Suppressor macrophage treated with lipopolysaccharide for 1 hour (primary cell): ENCODE results near the gene RGS12.

Experiments
- DNase-seq, 3 donors: peaks; one replicate each; pipeline ENCODE4 v3.0.0-alpha.2; 2020 to 2022

RGS12 gene

DNA sequence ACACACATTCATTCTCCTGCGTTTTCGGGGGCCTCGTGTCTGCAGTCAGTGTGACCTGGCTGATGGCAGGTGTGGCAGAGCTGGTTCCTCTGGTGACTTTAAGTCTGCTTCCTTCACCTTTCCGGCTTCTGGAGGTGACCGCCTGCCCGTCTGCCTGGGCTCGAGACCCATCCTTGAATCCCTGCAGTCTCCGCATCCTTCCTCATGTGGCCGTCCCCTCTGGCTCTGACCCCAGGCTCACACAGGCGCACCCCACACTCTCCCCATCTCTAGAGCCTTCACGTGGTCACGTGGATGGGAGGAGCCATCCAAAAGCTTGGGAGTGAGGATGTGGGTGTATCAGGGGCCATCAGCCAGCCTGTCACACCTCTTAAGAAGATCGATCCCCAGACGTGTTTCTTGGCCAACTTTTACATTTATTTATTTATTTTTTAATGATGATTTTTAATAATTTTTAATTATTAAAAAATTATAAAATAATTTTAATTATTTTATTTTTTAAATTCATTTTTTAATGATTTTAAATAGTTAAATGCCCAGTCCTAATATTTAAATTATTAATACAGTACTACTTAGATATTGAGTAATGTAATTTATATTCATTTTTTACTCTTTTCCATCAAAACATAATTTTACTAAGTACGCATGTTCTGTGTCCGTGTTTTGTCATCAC is 20.9 kb downstream of the RGS12 start:
- no peak for DNase-seq

DNA sequence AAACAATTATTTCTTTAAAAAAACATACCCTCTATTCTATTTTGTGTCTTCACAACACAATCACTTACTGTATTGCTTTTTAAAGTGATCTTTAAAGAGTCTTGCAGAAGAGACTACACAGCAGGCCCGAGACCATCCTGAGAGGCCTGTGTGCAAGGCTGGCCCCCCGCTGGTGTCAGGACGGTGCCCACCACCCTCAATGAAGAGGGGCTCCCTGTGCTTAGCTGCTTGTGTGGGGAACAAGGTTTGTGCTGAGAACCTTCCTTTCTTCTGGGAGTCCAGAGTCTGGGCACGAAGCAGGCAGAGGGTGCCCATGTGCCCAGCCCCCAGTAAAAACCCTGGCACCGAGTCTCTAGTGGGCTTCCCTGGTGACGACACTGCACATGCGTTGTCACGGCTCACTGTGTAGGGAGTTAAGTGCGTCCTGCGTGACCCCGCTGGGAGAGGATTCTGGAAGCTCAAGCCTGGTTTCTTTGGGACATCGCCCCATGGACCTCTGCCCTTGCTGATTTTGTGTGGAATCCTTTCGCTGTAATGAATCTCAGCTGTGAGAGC is 22.0 kb downstream of the RGS12 start:
- DNase-seq, result no peak

DNA sequence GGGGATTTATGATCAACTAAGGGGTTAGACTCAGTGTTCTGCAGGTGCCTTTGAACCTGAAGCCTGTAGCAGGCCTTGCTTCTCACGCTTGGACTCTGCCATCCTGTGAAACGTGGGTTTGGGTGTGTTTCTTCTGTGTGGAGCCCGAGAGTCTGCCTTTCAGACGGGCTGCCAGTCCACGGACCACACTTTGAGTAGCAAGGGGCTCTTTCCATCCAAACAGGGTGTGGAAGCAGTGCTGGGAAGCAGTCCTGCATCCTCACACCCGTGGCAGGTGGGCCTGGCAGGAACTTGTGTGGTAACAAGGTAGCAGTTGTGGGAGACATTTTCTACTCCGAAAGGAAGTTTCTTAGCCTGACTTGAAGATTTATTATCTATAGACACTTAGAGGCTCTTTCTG is 22.7 kb downstream of the RGS12 start:
- DNase-seq, result no peak

DNA sequence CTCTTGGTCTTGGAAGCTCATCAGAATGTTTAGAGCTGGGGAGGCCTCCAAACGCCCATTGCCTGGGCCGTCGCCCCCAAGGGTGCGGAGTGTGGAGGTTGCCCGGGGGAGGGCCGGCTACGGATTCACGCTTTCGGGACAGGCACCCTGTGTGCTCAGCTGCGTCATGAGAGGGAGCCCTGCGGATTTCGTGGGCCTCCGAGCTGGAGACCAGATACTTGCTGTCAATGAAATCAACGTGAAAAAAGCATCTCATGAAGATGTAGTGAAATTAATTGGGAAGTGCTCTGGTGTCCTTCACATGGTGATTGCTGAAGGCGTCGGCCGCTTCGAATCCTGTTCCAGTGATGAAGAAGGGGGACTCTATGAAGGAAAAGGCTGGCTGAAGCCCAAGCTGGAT is 23.3 kb downstream of the RGS12 start:
- DNase-seq, result no peak

DNA sequence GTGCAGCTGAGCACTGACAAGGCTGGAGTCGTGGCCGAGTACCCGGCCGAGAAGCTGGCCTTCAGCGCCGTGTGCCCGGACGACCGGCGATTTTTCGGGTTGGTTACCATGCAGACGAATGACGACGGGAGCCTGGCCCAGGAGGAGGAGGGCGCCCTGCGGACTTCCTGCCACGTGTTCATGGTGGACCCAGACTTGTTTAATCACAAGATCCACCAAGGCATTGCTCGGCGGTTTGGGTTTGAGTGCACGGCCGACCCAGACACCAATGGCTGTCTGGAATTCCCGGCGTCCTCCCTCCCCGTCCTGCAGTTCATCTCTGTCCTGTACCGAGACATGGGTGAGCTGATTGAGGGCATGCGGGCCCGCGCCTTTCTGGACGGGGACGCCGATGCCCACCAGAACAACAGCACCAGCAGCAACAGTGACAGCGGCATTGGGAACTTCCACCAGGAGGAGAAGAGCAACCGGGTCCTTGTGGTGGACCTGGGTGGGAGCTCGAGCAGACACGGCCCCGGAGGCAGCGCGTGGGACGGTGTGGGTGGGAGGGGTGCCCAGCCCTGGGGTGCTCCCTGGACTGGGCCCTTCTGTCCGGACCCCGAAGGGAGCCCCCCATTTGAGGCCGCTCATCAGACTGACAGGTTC is 24.3 kb downstream of the RGS12 start:
- no peak for DNase-seq

DNA sequence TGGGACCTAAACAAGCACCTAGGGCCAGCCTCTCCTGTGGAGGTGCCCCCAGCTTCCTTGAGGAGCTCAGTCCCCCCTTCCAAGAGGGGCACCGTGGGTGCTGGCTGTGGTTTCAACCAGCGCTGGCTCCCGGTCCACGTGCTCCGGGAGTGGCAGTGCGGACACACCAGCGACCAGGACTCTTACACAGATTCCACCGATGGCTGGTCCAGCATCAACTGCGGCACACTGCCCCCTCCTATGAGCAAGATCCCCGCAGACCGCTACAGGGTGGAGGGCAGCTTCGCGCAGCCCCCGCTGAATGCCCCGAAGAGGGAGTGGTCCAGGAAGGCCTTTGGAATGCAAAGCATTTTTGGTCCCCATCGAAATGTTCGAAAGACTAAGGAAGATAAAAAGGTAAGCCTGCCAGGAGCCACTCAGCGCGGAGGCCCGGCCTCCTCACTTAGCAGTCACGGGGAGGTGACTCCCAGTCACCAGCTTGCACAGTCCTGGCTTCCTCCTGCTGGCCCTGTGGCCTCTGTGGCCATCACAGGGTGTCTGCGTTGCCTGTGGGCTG is 24.9 kb downstream of the RGS12 start:
- DNase-seq, result no peak

DNA sequence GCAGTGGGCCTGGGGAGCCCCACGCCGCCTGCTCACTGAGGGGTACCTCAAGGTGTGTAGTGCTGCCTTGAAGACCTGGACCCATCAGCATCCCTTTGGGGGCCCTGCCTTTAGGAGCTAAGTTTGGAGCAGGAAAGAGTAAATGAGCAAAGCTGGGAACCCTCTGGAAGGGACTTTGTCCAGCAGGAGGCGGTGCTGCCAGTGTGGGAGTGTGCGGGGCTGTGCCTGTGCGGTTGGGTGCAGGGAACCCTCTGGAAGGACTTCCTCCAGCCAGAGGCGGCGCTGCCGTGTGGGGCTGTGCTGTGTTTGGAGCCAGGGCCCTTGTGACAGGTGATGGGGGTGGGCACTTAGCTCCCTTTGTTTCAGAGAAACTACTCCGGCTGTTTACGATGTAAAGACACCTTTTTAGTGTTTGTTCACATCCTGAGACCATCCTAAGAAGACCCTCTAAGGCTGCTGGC is 25.8 kb downstream of the RGS12 start:
- no peak for DNase-seq

DNA sequence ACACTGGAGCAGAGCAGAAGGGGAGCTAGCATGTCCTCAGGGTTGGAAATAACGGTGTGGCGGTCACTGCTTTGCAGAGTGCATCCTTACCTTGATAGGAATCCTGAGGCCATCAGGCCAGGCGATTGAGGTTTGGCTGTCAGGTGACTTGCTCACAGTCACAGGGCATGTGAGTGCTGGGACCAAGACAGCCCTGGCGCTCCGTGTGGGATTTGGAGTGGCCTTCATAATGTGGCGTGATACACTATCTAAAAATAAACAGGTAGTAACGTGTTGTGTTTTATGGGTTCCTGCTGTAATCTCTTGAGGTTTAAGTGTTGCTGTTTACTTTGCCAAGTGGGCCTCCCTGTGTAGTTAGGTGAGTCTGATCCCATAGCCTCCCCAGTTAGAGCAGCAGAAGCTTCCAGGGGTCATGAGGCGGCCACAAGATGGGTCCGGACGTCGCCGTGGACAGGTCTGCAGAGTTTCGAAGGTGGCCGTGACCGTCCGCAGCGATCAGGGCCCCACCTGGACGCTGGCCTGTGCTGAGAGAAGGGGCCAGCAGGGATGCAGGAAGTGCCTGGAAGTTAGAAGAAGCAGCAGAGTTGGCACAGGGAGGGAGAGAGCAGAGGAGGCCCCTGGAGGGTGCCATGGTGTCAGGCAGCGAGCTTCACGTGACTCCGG is 27.7 kb downstream of the RGS12 start:
- DNase-seq, result no peak

DNA sequence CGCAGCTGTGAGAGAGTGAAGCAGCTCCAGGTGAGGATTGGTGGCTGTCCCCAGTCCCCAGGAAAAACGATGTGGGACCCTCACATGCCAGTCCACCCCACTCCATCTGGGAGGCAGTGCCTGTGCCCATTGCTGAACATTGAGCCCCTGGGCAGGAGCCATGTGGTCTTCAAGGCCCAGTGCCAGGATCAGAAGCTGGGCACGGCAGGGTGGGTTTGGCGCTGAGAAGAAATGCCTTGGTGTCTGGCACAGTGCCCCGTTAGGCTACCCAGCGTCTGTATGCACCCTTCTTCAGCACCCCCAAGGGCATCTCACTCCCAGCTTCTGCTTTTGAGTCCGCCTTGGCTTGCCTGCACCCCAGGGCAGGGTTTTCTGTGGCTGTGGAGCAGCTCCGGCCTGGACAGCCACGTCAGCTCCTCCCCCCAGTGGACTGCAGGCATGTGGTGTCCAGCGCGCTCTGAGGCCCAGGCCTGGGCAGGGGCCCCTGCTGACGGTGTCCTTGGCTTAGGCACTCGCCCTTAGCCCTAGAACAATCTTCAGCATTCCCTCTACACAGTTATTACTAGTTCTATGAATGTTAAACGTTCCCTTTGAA is 28.6 kb downstream of the RGS12 start:
- no peak for DNase-seq

DNA sequence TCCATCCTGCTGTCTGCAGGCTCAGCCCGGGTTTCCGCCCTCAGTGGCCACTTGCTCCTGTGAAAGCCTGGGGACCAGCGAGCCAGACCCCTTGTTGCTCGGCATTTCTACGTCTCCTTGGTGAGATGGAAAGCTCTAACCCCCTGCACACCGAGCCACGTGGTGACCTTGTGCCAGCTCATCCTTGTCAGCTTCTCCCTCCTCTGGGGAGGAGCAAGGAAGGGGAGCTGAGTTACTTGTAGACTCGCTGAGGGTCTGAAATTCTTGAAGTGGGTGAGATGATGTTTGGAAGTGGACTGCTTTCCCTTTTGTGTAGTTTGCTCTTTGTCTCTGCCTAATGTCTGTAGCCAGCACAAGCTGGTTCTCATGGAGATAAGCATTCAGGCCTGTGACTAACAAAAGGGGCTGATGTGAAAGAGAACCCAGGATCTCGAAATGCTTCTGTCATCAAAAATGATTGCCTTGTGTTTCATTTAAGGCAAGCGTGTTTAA is 29.3 kb downstream of the RGS12 start:
- DNase-seq, result no peak

DNA sequence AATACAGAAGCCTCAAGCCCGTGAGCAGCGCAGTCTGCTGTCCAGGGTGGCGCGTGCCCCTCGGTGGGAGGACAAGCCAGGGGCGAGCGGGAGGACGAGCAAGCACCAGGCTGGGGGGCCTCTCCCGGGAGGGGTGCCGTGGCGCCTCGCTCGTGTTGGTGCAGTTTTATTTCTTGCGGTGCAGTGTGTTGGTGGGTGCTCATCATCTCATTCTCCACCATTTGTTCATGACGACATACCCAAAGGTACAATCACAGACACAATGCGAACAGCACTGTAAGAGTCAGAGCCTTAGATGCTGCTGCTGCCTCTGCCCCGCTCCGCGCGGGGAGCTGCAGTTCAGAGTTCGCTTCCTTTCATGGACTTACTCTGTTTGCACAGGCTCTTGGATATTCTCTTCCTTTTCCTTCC is 30.3 kb downstream of the RGS12 start:
- DNase-seq, result no peak

DNA sequence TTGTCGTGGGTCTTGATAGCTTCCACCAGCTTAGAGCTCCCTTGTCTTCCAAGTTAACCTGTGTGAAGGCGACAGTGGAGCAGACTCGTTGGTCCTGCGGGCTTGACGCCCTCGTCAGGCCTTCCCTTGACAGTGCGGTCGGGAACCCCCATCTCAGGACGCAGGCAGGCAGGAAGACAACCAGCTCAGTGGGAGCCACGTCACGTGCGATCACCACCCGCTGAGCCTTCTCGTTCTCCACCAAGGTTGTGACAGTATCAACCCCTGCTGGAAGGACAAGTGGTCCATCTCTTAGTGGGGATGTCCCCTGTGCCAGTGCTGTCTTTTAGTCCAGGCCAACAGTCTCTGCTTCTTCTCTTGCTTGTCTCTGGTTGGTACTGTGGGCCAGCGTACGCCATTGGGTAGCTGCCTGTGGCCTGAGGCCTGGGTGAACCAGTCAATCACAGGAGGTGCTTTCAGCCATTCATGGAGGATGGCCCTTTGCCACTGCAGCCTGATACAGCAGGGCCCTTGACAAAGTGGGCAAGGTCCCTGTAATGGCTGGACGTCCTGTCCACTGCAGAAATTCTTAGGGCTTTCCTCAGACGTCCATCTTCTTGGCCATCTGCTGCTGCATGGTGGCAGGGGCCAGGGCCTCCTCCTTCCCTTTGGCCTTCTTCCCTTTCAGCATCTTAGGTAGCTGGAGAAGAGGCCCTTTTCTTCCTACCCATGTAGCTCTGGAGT is 31.4 kb downstream of the RGS12 start:
- DNase-seq, result no peak

DNA sequence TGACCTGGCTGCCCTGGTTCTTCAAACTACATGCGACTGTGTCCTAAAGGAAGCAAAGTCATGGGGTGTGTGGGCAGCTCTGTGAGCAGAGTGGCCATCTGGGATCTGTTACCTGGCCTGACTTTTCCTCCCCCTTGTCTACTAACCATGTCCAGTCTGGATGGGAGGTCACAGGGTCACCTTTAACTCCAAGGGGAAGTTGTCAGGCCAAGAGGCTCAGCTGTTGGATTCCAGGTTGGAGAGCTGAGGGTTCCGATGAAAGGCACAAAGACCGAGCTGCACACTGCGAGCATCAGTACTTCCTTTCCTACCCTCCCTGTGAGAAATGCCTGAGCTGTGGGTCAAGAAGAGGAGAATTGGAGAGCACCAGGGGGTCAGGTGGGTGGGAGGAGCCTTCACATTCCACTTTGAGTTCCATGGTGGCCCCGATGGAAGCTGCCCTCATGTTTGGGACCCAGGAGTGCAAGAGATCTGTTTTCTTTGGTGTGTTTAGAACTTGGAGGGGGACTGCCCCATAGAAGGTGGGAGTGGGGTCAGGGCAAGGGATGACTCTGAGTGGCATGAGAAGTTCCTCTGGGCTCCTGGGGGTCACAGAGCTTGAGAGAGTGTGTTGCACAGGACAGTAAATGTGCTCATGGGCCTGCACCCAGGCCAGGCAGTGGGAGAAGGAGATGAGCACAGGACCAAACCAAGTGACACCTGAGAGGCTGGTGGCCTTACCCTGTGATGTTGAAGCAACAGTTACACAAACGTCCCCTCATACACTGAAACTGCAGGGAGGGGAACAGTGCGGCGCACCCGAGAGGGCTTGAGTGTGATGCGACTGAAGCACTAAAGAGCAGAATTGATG is 36.2 kb downstream of the RGS12 start:
- no peak for DNase-seq

DNA sequence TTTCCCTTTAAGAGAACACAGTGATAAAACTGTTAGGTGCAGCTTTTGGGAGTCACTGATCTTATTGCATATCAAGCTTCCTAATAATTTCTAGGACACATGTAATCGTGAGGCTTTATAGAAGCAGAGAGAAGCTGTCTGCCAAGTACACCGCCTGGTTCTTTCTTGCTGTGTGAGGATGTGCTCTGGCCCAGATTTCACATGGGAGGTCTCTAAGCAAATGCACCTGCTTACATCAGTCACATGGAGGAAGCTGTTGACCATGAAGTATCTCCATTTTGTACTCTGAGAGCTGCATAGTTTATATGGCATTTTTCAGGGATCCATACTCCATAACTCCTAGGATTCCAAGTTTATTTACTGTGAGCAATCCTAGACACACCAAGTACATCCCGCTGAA is 37.1 kb downstream of the RGS12 start:
- DNase-seq, result no peak

DNA sequence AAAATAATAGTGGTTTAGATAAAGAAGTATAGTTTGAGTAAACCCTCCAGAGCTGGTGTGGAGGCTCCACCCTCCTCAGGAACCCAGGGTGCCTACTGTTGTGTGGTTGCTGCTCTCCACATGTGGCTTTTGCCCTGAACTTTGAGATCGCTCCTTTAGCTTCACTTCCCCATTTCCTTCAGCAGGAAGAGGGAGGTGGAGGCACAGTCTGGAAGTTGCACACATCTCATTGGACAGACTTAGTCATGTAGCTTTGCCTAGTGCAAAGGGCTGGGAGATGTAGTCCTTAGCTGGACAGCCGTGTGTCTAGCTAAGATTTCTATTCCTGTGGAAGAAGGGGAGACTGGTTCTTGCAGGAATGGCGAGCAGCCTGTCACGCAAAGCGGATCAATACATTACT is 37.9 kb downstream of the RGS12 start:
- peak; percentile 46 to 52 (median 48) for DNase-seq

DNA sequence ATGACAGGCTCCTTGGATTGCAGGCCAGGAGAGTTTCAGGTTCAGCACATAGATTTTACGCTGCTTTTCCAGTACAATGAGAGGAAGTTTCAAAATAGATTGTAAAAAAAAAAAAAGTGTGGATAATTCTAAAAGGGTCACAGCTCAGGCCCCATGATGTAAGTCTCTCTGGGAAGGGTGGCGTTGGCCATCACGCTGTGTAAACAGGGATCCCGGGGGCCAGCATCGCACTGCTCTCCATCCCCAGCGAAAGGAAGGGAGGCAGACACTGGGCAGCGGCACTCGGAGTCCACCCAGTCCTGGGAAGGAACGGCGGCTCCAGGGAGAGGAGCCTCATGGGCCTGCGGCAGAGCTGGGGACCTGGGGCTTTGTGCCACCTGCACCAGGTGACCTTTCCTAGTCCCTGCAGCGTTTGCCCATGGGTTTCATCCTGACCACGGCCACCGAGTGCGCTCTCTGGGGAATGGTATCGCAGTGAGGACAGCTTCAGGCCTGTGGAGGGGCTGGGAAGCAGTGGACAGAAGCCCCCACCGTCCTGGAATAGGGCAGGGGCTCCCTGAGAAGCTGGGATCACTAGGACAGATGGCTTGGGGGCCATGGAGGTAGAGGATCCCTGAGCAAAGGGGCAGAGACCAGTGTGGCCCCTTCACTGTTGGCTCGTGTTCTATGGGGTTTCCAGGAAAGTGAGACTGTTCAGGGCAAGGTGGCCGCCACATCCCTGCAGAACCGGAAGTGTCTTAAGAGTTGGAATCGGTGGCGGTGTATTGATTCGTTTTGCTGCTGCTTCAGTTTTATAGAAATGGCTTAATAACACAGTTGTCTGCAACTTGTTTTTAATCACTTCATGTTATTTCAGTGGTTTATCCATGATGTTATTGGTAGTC is 38.9 kb downstream of the RGS12 start:
- no peak for DNase-seq

DNA sequence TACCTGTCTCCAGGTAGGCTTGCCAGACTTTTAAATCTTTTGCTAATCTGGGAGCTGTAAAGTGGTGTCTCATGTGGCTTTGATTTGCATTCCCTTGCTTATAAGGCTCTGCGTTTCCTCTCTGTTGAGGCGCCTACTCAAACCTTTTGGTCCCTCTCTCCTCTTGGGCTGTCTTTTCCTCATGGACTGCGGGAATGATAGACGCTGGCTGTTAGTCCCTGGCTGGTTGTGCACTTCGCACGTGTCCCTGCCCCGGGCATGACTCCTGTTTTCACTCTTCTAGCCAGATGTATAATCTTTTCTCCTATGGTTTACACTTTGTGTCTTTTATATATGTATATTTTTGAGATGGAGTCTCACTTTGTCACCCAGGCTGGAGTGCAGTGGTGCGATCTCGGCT is 39.7 kb downstream of the RGS12 start:
- DNase-seq, result no peak

DNA sequence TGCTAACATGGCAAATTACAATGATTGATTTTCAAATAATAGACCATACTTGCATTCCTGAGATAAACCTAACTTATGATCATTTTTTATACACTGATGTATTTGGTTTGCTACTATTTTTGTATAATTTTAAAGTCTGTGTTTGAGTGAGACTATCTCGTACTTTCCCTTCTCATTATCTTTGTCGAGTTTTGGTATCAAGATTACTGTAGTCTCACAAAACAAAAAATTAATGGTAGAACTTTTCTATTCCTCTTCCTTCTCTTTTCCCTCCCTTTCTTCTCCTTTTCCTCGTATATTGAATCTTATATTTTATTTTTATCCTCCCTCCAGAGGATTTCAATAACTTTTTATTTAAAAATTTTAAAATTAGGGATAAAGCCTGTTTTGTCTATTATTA is 41.5 kb downstream of the RGS12 start:
- DNase-seq, result no peak

DNA sequence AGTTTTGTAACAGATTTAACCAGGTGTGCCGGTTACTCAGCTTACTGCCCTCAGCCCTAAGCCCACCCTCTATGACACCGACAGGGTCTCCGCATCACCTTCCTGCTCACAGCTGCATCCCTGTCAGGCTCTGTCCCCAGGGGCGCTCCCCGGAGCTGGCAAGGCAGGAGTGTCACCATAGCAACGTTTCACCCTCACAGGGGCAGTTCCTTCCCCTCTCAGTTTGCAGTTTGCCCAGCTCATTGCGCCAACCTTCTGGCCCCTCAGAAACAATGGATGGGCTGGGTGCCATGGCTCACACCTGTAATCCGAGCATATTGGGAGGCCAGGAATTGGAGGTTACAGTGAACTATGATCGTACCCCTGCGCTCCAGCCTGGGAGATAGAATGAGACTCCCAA is 42.6 kb downstream of the RGS12 start:
- no peak for DNase-seq

DNA sequence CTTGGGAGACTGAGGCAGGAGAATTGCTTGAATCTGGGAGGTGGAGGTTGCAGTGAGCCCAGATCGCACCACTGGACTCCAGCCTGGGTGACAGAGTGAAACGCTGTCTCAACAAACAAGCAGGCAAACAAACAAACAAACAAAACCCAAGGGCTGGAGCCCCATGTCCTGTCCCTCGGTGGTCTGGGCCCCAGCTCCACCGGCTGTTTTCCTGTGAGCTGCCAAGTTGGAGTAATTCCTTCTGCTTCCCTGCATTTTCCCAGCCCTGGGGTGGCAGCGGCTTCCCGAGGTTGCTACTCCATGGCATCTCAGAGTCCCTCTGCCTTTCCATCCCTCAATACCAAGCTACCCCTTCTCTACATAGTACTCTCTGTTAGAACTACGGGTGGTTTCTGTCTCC is 43.2 kb downstream of the RGS12 start:
- DNase-seq, result no peak
